CD4-positive, alpha-beta T cell treated with Interleukin-4 for 4 hours (primary cell): ENCODE data around the gene CRHR1.

ENCODE experiments used
- DNase-seq: peaks from one replicate; pipeline ENCODE4 v3.0.0-alpha.2; 2020

CRHR1 gene

DNA sequence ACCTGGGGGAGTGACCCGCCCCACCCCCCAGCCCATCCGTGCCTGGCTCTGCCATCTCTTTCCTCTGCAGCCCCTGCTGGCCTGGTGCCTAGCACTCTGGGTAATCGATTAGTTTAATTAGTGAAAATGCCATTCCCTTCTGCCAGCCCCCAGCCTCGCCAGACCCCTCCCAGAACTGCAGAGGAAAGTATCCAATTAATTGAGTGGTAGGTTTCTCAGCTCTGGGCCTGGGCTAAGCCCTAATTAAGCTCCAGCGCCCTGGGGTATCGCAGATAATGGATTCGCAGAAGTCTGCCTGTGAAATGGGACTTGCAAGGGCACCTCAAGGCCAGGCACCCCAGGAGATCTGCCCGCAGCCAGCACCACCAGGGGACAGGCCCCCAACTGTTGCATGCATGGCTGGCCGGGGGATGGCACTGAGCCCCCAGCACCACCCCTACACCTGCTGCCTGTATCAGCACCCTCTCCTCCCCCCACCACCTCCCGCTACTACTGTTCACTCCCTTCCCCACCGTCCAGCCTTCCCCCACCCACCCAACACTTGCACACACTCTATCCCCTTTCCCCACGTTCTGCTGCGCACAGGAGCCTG is 40.9 kb downstream of the CRHR1 start:
- DNase-seq, result no peak

DNA sequence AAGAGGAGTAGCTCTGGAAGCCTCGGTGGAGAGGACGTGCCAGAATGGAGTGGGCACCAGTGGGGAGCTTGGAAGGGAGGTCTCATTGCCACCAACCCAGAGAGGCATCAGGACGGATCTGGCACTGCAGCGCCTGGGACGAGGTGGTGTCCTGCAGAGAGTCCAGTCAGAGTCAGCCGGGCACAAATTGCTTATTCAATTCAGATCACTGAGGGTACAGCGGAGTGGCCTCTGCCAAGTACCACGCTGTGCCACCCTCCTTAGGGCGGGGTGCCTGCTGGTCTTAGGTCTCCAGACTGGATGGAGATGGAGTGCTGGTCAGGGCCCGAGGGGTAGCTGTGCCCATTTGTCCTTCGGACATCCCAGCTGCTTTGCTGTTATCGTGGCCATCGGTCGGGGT is 41.7 kb downstream of the CRHR1 start:
- no peak for DNase-seq

DNA sequence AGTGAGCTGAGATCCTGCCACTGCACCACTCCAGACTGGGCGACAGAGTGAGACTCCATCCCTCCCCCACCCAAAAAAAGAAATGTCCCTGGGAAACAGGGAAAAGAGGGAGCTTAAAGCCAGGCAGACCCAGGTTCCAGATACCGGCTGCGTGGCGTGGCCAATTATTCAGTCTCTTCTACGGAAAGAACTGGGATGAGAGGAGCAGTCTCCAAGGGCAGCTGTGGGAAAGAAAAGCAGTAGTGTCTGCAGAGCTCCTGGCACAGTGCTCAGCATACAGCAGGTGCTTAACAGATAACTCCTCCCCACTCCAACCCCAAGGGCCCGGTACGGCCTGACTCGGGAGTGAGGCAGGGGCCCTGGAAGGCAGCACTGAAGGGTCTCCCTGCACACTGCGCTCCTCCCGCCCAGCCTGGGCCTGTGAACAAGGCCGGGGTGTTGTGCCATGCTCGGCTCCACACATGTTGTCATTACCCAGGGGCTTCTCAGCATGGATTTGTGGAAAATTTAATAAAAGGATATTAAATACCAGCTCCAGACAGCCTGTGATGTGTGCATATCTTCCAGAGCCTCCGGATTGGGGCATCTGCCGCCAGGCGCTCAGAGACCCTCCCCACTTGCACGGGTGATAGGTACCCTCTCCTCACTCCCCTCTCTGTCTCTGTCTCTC is 42.9 kb downstream of the CRHR1 start:
- DNase-seq, result no peak

DNA sequence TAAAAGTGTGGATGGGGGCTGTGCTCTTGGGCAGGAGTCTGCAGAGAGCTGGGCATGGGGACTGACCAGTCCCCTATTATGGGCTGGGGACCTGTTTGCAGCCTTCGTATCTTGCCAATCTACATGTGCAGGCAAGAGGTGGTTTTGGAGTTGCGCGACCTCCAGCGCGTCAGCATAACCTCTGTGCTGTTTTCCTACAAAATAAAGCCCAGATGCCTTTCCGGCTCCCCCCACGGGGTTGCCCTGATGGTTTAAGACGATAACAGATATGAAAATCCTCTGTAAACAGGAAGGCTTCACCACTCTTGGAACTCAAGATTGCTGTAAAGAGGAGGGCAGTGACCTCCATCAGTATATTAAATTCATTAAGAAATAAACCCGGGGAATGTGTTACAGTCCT is 44.1 kb downstream of the CRHR1 start:
- no peak for DNase-seq

DNA sequence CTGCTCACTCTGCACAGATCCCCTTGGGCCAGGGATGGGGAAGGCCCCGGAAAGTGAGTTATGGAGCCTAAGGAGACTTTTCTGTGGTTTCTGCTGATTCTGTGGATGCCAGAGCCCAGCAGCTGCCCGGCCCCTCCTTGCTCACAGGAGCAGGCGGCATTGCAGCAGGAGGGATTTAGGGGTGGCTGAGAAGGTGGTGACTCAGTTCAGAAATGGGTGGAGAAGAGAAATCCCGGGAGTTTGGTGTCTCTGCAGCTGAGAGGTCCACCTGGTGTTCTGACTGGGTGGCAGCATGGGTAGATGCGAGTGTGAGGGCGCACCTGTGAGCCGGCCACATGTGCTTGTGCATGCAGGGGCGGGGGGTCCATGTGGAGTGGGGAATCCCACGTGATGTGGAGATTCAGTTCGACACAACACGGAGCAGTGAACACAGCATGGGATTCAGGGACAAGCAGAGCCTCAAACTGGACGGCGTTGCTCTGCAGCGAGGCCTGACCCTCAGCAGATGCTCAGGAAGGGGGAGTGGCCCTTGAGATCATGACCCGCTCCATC is 44.5 kb downstream of the CRHR1 start:
- DNase-seq, result no peak

DNA sequence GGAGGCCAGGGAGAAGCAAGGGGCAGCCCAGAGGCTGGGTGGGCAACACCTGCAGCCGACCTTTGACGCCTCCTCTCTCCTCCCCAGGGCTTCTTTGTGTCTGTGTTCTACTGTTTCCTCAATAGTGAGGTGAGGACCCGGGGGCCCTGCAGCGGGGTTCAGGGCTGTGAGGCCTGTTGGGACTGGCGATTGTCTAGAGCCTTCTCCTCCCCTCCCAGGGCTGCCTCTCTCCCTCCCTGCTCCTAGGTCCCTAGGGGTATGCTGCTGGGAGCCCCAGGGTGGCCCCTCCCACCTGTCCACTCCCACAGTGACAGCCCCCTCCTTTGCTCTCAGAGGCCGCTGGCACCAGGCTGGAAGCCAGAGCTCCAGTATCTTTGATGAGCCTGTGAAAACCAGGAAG is 49.8 kb downstream of the CRHR1 start:
- DNase-seq, result no peak

DNA sequence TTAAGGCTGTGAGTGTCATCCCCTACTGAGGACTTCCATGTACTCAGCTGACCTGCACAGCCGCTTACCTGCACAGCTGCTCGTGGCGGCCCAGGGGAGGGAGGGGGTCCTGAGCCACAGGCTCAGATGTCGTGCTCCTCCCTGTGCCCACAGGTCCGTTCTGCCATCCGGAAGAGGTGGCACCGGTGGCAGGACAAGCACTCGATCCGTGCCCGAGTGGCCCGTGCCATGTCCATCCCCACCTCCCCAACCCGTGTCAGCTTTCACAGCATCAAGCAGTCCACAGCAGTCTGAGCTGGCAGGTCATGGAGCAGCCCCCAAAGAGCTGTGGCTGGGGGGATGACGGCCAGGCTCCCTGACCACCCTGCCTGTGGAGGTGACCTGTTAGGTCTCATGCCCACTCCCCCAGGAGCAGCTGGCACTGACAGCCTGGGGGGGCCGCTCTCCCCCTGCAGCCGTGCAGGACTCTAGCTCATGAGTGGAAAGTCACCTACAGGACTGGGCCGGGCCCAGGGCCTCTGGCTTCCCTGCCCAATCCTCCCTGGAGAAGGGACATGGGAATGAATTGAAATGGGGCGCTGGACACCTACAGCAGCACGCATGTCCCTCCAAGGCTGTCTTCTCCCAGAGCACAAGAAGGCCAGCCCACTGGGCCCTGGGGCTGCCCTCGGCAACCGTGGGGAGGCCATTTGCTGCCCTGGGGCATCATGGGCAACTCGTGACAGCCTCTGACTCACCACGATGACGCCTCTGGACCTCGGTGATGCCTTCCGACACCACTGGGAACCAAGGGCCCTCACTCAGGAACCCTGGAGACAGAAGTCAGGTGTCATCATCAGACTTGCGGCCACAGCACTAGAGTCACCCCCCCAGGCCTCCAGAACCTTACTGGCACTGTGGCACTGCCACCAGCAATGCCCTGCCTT is 50.6 kb downstream of the CRHR1 start:
- DNase-seq, result no peak

DNA sequence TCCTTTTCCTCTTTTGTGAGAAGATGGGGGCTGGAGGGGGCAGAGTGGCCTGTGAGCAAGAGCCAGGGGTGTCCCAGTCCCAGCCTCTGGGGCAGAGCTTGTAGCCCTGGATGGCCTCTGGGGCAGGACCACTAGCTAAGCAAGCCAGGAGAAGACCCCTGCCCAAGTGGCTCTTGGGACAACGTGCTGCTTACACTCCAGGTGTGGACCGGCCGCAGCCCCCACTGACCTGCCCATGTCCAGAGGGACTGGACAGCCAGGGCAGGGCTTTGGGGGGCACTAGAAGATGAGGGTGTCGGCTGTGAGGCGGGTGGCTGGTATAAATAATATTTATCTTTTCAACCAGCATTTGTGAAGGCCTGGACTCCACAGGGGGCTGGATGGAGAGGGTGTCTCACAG is 51.4 kb downstream of the CRHR1 start:
- no peak for DNase-seq

DNA sequence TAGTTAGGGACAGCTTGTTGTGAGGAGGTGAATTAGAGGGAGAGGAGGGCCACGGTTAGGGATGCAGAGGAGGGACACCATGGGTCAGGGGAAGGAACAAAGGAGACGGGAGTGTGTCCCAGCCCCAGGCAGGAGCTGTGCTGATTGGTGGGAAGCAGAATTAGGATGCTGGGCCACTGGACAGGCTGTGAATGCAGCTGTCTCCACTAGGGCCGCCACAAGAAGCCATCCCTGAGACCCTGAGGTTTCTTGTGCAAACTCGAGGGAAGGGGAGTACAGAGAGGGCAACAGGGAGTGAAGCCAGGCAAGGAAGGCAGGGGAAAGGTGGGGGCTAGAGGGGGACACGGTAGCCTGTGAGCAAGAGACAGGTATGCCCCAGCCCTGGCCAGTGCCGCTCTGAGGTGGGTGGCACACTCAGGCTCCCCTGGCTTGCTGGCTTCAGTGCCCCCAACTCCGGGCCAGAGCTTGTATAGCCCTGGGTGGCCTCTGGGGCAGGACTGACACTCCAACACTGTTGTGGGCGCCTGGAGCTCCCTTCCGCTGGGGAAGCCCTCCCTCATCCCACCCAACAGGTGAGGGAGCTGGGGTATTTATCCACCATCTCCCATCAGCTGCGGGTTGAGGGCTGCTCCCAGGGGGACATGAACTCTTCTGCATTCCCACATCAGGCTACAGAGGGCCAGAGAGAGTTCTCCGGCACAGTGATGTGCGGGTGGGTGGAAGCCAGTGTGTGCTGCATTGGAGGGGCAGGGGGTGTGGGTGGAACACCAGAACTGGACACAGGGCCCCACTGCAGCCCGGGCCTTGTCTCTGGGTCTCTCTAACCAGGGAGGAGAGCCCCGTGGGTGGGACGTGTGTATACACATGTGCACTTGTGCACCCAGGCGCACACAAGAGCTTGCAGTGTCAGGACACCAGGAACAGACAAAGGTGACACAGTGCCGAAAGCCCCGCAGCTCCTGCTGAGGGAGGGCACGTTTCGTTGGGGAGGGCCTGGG is 52.2 kb downstream of the CRHR1 start:
- no peak for DNase-seq

DNA sequence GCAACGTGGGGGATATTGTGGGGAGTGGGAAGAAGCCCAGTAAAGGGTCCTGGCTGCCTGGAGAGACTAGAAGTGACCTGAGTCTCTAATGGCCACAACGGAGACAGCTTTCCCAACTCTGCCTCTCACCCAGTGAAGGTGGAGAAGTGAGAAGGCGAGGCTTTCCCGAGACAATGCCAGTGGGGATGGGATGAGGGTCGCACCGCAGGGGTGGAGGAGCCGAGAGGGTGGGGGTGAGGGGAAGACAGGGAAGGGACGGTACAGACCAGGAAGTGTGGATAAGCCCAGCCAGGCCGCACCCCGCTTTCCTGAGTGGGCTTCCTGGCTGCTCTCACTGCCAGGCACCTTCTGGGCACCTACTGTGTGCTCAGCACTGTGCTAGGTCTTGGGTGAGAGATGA is 53.1 kb downstream of the CRHR1 start:
- DNase-seq, result no peak

DNA sequence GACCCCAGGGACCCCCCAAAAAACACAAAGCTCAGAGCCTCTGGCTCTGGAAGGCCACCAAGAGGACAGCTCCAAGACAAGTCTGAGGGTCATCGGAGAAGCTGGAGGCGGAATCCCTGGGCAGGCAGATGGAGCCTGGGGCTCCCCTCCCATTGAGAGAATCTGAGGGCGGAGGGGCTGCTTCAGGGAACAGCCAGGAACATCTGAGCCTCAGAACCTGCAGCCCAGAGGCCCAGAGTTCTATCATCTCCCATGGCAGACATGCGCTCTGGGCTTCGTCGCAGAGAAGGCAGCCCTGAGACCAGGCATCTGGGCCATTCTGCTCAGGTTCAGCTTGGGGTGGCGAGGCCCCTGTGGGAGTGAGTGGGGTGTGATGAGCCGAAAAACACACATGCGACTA is 53.5 kb downstream of the CRHR1 start:
- DNase-seq, result no peak

DNA sequence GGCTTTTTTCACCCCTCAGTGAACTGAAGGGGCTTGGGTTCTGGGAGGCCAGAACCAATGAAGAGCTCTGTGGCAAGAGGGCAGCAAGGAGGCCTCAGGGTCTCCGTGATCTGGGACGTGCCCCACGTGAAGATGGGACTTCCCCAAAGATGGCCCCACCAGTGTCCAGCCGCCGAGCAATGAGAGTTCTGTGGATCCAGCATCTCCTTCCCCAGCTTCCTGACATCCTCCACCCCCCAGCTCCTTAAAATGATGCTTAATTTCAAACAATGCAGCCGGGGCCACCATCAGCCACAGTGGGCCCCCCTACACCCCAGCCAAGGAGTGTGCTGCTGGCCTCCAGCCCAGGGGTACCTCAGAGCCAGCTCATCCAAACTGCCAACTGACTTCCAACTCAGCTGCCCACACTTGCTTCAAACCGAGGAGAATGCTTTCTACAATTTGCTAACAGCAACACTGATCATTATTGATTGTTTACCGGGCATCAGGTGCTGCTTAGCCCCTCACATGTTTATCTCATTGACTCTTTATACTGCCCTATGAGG is 54.7 kb downstream of the CRHR1 start:
- DNase-seq, result no peak

DNA sequence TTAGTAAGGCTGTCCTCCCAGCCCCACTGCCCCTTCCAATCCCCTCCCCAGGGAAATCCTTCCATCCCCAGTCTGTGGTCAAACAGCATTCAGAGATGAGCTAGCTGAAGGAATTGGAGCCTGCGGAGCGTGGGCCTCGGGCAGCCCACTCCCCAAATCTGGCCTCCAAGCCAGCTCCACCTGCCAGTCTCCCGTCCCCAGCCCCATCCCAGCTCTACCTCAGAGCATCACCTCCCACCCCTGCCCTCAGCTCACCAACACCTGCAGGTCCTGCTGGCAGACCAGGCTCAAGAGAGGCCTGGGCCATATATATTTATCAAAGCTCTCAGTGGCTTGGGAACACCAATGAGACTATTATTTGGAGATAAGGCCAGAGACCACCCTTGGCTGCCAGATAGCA is 55.3 kb downstream of the CRHR1 start:
- DNase-seq, result no peak

DNA sequence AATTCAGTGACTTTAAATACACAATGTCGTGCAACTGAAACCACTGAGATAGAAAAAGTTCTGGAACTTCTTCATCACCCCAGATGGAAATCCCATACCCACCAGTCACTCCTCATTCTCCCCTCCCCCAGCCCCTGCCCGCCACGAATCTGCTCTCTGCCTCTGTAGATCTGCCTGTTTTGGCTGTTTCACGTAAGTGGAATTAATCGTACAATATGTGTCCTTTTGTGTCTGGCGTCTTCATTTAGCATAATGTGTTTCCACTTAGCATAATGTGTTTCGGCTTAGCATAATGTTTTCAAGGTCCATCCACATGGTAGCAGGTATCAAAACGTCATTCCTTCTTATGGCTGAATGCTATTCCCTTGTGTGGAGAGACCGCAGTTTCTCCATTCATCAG is 57.1 kb downstream of the CRHR1 start:
- DNase-seq, result no peak

DNA sequence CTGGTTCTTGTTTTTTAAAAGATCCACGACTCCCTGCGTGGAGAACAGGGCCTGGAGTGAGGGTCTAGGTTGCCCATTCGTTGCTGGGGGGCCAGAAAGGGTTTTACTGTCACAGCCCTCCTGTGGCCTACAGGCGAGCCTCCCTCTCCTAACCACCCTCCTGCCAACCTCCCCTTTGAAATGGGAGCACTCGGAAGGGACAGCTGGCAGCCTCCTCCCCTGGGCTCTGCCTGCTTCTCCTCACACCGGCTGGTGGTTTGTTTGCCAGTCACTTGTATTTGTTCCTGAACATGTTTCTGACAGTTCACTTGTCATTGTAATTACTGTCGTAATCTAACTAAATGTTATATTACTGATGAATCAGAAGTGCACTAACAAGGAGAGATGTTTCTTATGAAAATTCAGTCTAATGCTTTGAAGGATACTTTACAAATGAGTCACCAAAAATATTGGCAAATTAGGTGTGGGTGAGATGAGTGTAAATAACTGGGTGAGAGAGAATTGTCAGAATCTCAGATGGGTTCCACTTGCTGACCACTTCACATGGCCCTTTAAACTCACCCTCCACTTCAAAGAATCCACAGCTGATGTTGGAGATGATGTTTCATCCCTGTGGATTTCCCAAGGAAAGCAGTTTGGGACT is 57.9 kb downstream of the CRHR1 start:
- no peak for DNase-seq

DNA sequence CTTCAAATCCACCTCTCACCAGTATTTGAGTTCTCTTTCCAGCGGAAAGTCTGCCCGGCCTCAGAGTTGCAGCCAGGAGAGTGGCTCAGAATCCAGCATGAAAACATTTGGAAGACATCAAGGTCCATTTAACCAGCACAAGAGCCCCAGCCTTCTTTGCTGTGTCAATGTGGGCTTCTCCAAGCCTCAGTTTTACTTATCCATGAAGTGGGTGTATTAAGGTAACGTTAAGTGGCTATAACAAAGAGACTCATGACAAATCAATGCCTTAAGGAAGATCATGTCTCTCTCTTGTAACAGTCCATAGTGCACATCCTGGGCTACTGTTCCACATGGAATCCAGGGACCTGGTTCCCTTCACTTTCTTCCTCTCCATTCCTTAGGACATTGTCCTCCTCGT is 59.6 kb downstream of the CRHR1 start:
- DNase-seq, result no peak

DNA sequence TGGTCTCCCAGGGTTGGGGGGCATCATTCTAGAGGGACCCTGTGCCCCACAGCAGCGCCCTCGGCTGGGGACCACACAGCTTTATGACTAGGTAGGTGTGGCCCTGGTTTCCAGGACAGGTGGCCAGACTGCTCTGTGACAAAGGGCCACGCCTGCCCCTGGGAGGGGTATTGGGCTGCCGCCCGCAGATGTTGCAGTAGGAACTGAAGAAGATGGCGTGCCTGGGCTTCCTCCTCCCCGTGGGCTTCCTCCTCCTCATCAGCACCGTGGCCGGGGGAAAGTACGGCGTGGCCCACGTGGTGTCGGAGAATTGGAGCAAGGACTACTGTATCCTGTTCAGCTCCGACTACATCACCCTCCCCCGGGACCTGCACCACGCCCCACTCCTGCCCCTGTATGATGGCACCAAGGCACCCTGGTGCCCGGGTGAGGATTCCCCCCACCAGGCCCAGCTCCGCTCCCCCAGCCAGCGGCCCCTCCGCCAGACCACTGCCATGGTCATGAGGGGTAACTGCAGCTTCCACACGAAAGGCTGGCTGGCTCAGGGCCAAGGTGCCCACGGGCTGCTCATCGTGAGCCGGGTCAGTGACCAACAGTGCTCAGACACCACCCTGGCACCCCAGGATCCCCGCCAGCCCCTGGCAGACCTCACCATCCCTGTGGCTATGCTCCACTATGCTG is 60.7 kb downstream of the CRHR1 start, which contains the start of gene SPPL2C:
Gene SPPL2C (plus strand): TSS at position 187 of the 681 bp plus-strand sequence. CDS start 26 bp downstream, at position 213.
- no peak for DNase-seq

DNA sequence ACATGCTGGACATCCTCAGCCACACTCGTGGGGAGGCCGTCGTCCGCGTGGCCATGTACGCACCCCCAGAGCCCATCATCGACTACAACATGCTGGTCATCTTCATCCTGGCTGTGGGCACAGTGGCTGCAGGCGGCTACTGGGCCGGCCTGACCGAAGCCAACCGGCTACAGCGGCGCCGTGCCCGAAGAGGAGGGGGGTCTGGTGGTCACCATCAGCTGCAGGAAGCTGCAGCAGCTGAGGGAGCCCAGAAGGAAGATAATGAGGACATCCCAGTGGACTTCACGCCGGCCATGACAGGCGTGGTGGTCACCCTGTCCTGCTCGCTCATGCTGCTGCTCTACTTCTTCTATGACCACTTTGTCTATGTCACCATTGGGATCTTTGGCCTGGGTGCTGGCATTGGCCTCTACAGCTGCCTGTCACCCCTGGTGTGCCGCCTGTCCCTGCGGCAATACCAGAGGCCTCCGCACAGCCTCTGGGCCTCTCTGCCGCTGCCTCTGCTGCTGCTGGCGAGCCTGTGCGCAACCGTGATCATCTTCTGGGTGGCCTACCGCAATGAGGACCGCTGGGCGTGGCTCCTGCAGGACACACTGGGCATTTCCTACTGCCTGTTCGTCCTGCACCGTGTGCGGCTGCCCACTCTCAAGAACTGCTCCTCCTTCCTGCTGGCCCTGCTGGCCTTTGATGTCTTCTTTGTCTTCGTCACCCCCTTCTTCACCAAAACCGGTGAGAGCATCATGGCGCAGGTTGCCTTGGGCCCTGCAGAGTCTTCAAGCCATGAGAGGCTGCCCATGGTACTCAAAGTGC is 61.5 kb downstream of the CRHR1 start:
- no peak for DNase-seq

DNA sequence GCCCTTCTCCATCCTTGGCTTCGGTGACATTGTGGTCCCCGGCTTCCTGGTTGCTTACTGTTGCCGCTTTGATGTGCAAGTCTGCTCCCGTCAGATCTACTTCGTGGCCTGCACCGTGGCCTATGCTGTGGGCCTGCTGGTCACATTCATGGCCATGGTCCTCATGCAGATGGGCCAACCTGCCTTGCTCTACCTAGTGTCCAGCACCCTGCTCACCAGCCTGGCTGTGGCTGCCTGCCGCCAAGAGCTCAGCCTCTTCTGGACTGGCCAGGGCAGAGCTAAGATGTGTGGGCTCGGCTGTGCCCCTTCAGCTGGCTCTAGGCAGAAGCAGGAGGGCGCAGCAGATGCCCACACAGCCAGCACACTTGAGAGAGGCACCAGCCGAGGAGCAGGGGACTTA is 62.1 kb downstream of the CRHR1 start:
- no peak for DNase-seq

DNA sequence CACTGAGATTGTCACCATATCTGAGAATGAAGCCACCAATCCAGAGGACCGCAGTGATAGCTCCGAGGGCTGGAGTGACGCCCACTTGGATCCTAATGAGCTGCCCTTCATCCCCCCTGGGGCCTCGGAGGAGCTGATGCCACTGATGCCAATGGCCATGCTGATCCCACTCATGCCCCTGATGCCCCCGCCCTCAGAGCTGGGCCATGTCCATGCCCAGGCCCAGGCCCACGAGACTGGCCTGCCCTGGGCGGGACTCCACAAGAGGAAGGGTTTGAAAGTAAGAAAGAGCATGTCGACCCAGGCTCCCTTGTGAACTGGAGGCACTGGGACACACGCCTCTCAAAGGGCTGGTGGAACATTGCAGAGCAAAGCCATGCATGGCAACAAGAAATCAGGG is 62.5 kb downstream of the CRHR1 start:
- DNase-seq, result no peak
